ENCODE data around the gene MROH2A.

MROH2A gene

DNA sequence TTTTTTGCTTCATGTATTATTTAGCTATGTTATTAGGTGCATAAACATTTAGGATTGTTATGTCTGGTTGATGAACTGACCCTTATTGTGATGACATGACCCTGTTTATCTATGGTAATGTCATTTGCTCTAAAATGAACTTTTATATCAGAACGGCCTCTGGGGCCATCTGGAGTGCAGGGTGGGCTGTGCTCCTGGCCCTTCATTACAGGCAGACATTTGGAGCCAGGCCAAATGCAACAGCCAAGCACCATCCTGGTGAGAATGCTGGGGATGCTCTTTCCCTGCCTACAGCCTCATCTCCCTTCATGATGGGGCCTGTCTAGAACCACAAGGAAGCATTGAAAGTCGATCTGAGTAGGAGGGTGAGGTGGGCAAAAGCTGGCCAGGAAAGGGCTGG, 38.2 kb downstream of the MROH2A start:
- TF ChIP-seq, protein P1, sequence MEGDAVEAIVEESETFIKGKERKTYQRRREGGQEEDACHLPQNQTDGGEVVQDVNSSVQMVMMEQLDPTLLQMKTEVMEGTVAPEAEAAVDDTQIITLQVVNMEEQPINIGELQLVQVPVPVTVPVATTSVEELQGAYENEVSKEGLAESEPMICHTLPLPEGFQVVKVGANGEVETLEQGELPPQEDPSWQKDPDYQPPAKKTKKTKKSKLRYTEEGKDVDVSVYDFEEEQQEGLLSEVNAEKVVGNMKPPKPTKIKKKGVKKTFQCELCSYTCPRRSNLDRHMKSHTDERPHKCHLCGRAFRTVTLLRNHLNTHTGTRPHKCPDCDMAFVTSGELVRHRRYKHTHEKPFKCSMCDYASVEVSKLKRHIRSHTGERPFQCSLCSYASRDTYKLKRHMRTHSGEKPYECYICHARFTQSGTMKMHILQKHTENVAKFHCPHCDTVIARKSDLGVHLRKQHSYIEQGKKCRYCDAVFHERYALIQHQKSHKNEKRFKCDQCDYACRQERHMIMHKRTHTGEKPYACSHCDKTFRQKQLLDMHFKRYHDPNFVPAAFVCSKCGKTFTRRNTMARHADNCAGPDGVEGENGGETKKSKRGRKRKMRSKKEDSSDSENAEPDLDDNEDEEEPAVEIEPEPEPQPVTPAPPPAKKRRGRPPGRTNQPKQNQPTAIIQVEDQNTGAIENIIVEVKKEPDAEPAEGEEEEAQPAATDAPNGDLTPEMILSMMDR (IDR thresholded peaks at IDR 0.05), result no peak

DNA sequence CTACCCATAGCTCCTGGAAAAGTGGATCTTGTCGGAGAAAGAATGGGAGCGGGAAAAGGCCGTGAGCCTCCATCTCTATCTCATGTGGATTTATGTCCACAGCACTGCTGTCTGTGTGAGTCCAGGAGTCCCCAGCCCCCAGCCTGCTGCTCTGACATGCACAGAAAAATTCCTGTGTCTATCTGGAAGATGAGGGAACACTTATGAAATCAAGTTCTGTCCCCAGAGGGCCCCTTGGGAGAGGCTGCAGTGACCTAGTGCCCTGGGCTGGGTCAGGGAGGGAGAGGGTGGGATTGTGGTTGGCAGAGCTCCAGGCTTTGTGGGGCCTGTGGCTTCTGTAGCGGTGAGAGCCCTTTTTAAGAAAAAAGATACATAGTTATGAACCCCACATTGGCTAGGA, 38.6 kb downstream of the MROH2A start:
- TF ChIP-seq, protein P1 (IDR thresholded peaks at IDR 0.05), result no peak

DNA sequence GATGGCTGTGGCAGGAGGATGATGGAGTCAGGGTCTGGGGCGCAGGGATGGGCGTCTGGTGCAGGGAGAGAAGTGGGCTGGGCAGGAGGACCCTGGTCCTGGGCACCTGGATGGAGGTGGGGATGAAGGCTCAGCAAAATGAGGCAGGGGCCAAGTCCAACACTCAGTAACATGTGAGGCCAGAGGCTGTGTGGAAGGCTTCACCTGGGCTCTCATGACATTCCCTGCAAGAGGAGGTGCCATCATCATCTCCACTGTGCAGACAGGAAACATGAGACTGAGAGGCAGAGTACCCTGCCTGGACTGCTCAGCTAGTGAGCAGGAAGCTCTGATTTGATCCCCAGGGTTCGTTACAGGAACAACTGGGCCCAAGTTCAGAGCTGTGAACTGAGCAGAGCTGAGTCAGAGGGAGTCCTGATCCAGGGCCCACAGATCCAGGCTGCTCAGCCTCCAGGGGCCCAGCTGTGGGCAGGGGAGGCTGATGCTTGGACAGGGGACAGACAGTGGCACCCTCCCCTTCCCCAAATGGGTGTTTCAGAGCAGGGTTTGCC, 39.3 kb downstream of the MROH2A start:
- TF ChIP-seq, protein P1 (IDR thresholded peaks at IDR 0.05), result no peak

DNA sequence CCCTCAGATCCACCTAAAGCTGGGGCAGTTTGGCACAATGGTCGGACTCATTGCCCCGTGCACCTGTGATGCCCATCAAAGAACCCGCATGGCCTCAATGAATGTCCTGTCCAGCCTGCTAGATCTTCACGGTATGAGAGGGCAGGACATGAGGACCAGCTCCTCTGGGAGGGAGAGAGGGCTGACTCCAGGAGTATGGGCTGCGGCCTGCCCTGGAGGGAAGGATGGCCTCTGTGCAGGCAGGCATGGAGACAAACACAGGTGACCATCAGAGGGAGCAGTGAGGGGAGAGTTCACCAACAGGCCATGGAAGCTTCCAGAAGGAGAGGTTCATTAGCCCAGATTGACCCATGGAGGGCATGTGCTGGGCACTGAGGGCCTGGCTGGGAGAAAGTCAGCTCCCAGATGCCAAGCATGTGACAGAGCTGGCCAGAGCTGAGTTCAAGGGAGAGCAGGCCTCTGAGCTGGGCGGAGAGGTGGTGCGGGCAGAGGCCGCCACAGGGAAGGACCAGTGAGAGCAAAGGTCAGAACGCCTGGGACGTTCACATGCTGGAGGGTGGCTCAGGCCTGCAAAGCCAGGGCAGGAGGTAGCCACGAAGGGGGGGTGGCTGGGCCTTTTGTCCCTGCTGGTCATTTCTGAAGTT, 40.0 kb downstream of the MROH2A start:
- TF ChIP-seq, protein P1 (IDR thresholded peaks at IDR 0.05), result no peak

DNA sequence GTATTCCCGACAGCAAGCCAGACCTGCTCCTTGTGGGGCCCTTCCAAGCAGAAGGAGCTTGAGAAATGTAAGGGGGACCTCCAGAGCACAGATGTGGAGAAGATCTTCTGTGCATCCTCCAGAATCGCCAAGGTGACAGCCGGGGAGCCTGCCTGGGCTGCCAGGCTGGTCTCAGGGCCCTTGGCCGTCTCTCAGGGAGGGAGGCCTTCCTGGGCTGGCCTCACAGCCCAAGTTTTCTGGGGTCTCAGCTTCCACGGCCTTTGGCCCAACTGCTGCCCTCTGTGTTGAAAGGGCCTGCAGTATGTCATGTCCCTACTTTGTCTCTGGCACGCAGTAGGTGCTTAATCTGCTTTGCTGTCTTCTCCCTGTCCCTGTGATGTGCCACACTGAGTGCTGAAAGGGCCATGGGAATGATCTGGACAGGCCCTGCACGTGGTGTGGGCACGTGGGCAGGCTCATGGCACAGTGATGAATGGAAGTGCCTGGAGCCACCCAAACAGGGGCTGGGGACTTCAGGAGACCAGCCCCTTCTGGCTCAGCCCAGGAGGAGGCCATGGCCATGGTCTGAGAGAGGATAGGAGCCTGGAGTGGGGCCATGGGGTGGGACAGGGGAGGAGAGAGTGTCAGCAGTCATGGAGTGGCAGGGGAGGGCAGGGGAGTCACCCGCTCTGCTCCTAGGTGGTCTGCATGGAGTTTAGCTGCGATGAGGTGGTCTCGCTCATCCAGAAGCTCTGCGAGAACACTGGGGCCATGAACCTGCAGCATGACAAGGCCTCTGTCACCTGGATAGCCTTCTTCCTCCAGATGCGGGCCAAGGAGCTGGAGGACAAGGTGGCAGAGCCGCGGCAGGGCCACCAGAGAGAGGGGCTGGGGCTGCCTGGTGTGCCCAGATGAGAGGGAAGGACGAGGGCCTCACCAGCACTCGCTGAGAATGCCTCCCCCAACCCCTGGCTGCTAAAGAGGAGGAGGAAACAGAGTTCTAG, 40.8 kb downstream of the MROH2A start:
- TF ChIP-seq, protein P1 (IDR thresholded peaks at IDR 0.05), result no peak

DNA sequence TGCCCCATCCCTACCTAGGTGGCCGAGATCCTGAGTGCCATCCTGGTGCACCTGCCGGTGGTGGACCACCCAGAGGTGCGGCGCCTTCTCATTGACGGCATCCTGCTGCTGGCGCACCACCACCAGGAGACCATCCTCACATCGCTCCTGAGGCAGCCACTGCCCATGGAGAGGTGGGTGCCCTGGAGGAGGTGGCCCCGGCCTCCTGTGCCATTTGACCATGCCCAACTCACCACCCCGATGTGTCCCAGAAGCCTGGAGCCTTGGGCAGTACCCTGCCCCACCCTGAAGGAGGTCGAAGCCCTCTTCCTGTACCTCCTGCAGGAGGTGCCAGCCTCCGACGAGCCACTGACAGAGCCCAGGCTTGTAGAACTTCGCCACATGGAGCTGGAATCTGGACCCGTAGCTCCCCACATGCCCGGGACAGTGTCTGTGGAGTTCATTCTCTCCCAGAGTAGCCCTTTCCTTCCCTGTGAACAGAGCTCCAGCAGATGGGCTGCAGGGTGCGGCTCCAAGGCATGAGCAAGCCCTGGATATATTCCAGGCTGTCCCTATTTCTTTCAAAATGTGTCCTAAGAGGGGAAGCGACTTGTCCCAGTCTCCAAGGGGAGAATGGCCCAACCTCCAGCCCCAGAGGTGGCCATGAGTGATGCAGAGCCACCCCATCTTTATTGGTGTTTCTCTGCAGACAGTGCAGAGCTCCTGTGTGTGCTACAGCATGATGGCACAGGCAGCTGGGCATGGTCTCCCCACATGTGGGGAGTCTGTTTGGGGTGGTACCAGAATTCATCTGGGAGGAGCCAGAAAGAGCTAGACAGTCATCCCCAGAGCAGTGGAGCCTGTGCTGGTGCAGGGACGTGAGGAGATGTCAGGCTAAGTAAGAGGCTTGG, 42.0 kb downstream of the MROH2A start:
- TF ChIP-seq, protein P1 (IDR thresholded peaks at IDR 0.05), result no peak

DNA sequence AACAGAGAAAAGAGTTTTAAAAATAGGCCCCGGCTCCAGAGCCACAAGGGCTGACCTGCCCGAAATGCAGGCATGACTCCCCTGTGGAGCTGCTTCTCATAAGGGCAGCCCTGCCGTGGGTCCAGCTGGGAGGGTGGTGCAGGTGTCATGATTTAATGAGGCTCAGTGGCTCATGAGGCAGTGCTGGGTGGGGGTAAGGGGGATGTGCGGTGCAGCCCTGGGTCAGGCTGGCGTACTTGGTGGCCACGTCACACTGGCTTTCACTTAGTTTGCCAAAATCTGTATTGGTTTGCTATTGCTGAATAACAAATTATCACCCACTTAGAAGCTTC, 42.6 kb downstream of the MROH2A start:
- TF ChIP-seq, protein P1 (IDR thresholded peaks at IDR 0.05), result no peak
